Measurements from ENCODE around the gene ROBO1.

- TF ChIP-seq, protein P1, sequence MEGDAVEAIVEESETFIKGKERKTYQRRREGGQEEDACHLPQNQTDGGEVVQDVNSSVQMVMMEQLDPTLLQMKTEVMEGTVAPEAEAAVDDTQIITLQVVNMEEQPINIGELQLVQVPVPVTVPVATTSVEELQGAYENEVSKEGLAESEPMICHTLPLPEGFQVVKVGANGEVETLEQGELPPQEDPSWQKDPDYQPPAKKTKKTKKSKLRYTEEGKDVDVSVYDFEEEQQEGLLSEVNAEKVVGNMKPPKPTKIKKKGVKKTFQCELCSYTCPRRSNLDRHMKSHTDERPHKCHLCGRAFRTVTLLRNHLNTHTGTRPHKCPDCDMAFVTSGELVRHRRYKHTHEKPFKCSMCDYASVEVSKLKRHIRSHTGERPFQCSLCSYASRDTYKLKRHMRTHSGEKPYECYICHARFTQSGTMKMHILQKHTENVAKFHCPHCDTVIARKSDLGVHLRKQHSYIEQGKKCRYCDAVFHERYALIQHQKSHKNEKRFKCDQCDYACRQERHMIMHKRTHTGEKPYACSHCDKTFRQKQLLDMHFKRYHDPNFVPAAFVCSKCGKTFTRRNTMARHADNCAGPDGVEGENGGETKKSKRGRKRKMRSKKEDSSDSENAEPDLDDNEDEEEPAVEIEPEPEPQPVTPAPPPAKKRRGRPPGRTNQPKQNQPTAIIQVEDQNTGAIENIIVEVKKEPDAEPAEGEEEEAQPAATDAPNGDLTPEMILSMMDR (IDR thresholded peaks at IDR 0.05; ENCODE audit: low read depth, low read length, missing input control), result no peak
- TF ChIP-seq RAD21 (IDR thresholded peaks at IDR 0.05) (no peak), TAF1 (conservative IDR thresholded peaks at IDR 0.05) (no peak), MAX (IDR thresholded peaks at IDR 0.05) (no peak), RXRA (IDR thresholded peaks at IDR 0.05) (no peak), ZBTB33 (IDR thresholded peaks at IDR 0.05) (no peak), ATF3 (IDR thresholded peaks at IDR 0.05) (no peak), JUND (IDR thresholded peaks at IDR 0.05) (no peak), GABPA (IDR thresholded peaks at IDR 0.05 in 1 of 2, conservative IDR thresholded peaks at IDR 0.05 in 1 of 2) (no peak), SP1 (IDR thresholded peaks at IDR 0.05) (no peak), EGR1 (IDR thresholded peaks at IDR 0.05; ENCODE audit: low read depth in 2 of 2) (no peak), YY1 (IDR thresholded peaks at IDR 0.05) (no peak), HNF4A (conservative IDR thresholded peaks at IDR 0.05) (no peak)
- TF ChIP-seq, protein P2, sequence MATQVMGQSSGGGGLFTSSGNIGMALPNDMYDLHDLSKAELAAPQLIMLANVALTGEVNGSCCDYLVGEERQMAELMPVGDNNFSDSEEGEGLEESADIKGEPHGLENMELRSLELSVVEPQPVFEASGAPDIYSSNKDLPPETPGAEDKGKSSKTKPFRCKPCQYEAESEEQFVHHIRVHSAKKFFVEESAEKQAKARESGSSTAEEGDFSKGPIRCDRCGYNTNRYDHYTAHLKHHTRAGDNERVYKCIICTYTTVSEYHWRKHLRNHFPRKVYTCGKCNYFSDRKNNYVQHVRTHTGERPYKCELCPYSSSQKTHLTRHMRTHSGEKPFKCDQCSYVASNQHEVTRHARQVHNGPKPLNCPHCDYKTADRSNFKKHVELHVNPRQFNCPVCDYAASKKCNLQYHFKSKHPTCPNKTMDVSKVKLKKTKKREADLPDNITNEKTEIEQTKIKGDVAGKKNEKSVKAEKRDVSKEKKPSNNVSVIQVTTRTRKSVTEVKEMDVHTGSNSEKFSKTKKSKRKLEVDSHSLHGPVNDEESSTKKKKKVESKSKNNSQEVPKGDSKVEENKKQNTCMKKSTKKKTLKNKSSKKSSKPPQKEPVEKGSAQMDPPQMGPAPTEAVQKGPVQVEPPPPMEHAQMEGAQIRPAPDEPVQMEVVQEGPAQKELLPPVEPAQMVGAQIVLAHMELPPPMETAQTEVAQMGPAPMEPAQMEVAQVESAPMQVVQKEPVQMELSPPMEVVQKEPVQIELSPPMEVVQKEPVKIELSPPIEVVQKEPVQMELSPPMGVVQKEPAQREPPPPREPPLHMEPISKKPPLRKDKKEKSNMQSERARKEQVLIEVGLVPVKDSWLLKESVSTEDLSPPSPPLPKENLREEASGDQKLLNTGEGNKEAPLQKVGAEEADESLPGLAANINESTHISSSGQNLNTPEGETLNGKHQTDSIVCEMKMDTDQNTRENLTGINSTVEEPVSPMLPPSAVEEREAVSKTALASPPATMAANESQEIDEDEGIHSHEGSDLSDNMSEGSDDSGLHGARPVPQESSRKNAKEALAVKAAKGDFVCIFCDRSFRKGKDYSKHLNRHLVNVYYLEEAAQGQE (IDR thresholded peaks at IDR 0.05), result no peak
Measured at GRCh38 chr3:79514069-79514468, 253.7 kb downstream of the ROBO1 start.
